GM12892 (cell line): ENCODE data around the gene WFDC5. TPM values are rescaled to one million over a fixed set of nuclear protein-coding genes. Genes with fewer than 3 reads are reported as not detected.
"Not testable (repeated sequence)": the region's sequence is repeated elsewhere in the genome, so short reads cannot be mapped to it uniquely, and the experiment has no call there.

Experiments used
- DNase-seq: peaks from one replicate; pipeline ENCODE4 v3.0.0; 2011; ENCODE audit not compliant: insufficient read length
- FAIRE-seq: peaks from 2 replicates; lab custom pipeline; 2011; peaks lifted over from hg19 to GRCh38; lab: Jason Lieb, UNC
- POLR2A ChIP-seq: IDR thresholded peaks from 2 replicates; pipeline ENCODE4 v1.6.1; 2011; ENCODE audit warnings: low read depth, low read length, control low read depth
- POLR2AphosphoS5 ChIP-seq: IDR thresholded peaks from 2 replicates; pipeline ENCODE4 v1.6.1; 2011; ENCODE audit warnings: low read depth, low read length, control low read depth
- TAF1 ChIP-seq: IDR thresholded peaks from 2 replicates; pipeline ENCODE4 v1.6.1; 2011; ENCODE audit warnings: low read depth, mild to moderate bottlenecking, control low read depth, low read length, borderline replicate concordance
- polyA plus RNA-seq: library from polyadenylated mRNA; unstranded; fragments of >200 nt; gene quantifications from one replicate; pipeline ENCODE4 v1.2.1, GENCODE V29; 2012; ENCODE audit warnings: missing spikeins, inconsistent platforms; ENCODE audit not compliant: missing spikeins

The WFDC5 gene
- not detected for polyA plus RNA-seq

GRCh38 chr20:45114465-45115385 lies at the start of gene WFDC5:
Gene WFDC5, minus strand, starts transcription at chr20:45115174. Its CDS starts 91 bp downstream, at chr20:45115083.
- FAIRE-seq: no peak
- TF ChIP-seq POLR2A (no peak), POLR2AphosphoS5 (no peak), TAF1 (no peak)
- no peak for DNase-seq

GRCh38 chr20:45163083-45163803 lies 48.3 kb upstream of the WFDC5 start:
- TF ChIP-seq POLR2AphosphoS5 (no peak), POLR2A (no peak), TAF1 (no peak)
- FAIRE-seq (no peak), DNase-seq (no peak)

- DNase-seq (no peak), FAIRE-seq (no peak)
- TF ChIP-seq POLR2AphosphoS5 (no peak), TAF1 (no peak), POLR2A (no peak)
Measured at GRCh38 chr20:45157962-45158361, 43.0 kb upstream of the WFDC5 start.

GRCh38 chr20:45156713-45157112 lies 41.7 kb upstream of the WFDC5 start:
- TF ChIP-seq POLR2A (no peak), POLR2AphosphoS5 (no peak), TAF1 (no peak)
- DNase-seq: no peak
- no peak for FAIRE-seq

- not testable (repeated sequence) for FAIRE-seq, DNase-seq
Measured at GRCh38 chr20:45154794-45155193, 39.8 kb upstream of the WFDC5 start.

GRCh38 chr20:45154183-45154582 lies 39.2 kb upstream of the WFDC5 start:
- TF ChIP-seq TAF1 (no peak), POLR2AphosphoS5 (no peak), POLR2A (no peak)
- no peak for FAIRE-seq
- no peak for DNase-seq

- DNase-seq (no peak), FAIRE-seq (no peak)
- TF ChIP-seq POLR2A (no peak), TAF1 (no peak), POLR2AphosphoS5 (no peak)
Measured at GRCh38 chr20:45153752-45154151, 38.8 kb upstream of the WFDC5 start.

- DNase-seq (no peak), FAIRE-seq (no peak)
- TF ChIP-seq POLR2AphosphoS5 (no peak), POLR2A (no peak), TAF1 (no peak)
Measured at GRCh38 chr20:45153147-45153546, 38.2 kb upstream of the WFDC5 start.

- FAIRE-seq (no peak), DNase-seq (no peak)
- no peak for TF ChIP-seq POLR2A
- no peak for TF ChIP-seq POLR2AphosphoS5
- no peak for TF ChIP-seq TAF1
Measured at GRCh38 chr20:45152405-45152804, 37.4 kb upstream of the WFDC5 start.

- FAIRE-seq: no peak
- TF ChIP-seq POLR2A (no peak), TAF1 (no peak), POLR2AphosphoS5 (no peak)
- DNase-seq: no peak
Measured at GRCh38 chr20:45149062-45149461, 34.1 kb upstream of the WFDC5 start.

- no peak for FAIRE-seq
- TF ChIP-seq POLR2AphosphoS5: no peak
- no peak for TF ChIP-seq POLR2A
- no peak for TF ChIP-seq TAF1
- no peak for DNase-seq
Measured at GRCh38 chr20:45140836-45141235, 25.9 kb upstream of the WFDC5 start.

GRCh38 chr20:45139733-45140375 lies 24.9 kb upstream of the WFDC5 start:
- FAIRE-seq, DNase-seq: not testable (repeated sequence)
